Activated naive CD4-positive, alpha-beta T cell (primary cell): ENCODE data around the gene RNF212.
"Not testable (repeated sequence)": the region's sequence is repeated elsewhere in the genome, so short reads cannot be mapped to it uniquely, and the experiment has no call there.

Experiments
- DNase-seq, 4 experiments: peaks; one replicate each; lab custom pipeline; 2025; lab: John Stamatoyannopoulos, UW

Gene RNF212

GRCh38 chr4:1048773-1049590, 64.4 kb downstream of the RNF212 start:
- DNase-seq: no peak

- DNase-seq: no peak
Observed at GRCh38 chr4:1047976-1048772, 65.2 kb downstream of the RNF212 start.

GRCh38 chr4:1047106-1047975, 66.0 kb downstream of the RNF212 start:
- DNase-seq: no peak

- DNase-seq: not testable (repeated sequence)
Observed at GRCh38 chr4:1046581-1047011, 66.8 kb downstream of the RNF212 start.

GRCh38 chr4:1045595-1046201, 67.7 kb downstream of the RNF212 start:
- DNase-seq: no peak

- no peak for DNase-seq
Observed at GRCh38 chr4:1045193-1045594, 68.2 kb downstream of the RNF212 start.

- no peak for DNase-seq
Observed at GRCh38 chr4:1044469-1045192, 68.7 kb downstream of the RNF212 start.

GRCh38 chr4:1043651-1044468, 69.5 kb downstream of the RNF212 start:
- no peak for DNase-seq

- no peak for DNase-seq
Observed at GRCh38 chr4:1043162-1043561, 70.2 kb downstream of the RNF212 start.

- no peak for DNase-seq
Observed at GRCh38 chr4:1042352-1043055, 70.9 kb downstream of the RNF212 start.

GRCh38 chr4:1041936-1042330, 71.4 kb downstream of the RNF212 start:
- no peak for DNase-seq

- no peak for DNase-seq
Observed at GRCh38 chr4:1041147-1041935, 72.0 kb downstream of the RNF212 start.

GRCh38 chr4:1040344-1041146, 72.8 kb downstream of the RNF212 start:
- DNase-seq: no peak

- DNase-seq: no peak
Observed at GRCh38 chr4:1039493-1040343, 73.6 kb downstream of the RNF212 start.

GRCh38 chr4:1038948-1039492, 74.3 kb downstream of the RNF212 start:
- no peak for DNase-seq

- DNase-seq: no peak
Observed at GRCh38 chr4:1036976-1037810, 76.2 kb downstream of the RNF212 start.
